ENCODE data around the gene G6PD.
"Not testable (repeated sequence)": the region's sequence is repeated elsewhere in the genome, so short reads cannot be mapped to it uniquely, and the experiment has no call there.

The G6PD gene

GRCh38 chrX:154515966-154516655, 30.5 kb downstream of the G6PD start, which contains the start of gene FAM3A:
Gene FAM3A, minus strand, starts transcription at chrX:154516232. Its CDS starts 460 bp downstream, at chrX:154515772.
- DNase-seq (ENCODE audit: low read depth in 1 of 2, low spot score in 1 of 2): peak; percentile 87 to 90

- DNase-seq (ENCODE audit: low read depth in 1 of 2, low spot score in 1 of 2): no peak
Observed at GRCh38 chrX:154515090-154515965, 31.3 kb downstream of the G6PD start.

- no peak for DNase-seq (ENCODE audit: low read depth in 1 of 2, low spot score in 1 of 2)
Observed at GRCh38 chrX:154513716-154514115, 32.9 kb downstream of the G6PD start.

GRCh38 chrX:154512879-154513553, 33.6 kb downstream of the G6PD start:
- DNase-seq (ENCODE audit: low read depth in 1 of 2, low spot score in 1 of 2): no peak

GRCh38 chrX:154511761-154512160, 34.9 kb downstream of the G6PD start:
- no peak for DNase-seq (ENCODE audit: low read depth in 1 of 2, low spot score in 1 of 2)

- no peak for DNase-seq (ENCODE audit: low read depth in 1 of 2, low spot score in 1 of 2)
Observed at GRCh38 chrX:154509455-154509854, 37.2 kb downstream of the G6PD start.

- DNase-seq (ENCODE audit: low read depth in 1 of 2, low spot score in 1 of 2): no peak
Observed at GRCh38 chrX:154508384-154508745, 38.3 kb downstream of the G6PD start.

GRCh38 chrX:154507673-154508383, 38.8 kb downstream of the G6PD start:
- no peak for DNase-seq (ENCODE audit: low read depth in 1 of 2, low spot score in 1 of 2)

GRCh38 chrX:154506483-154507332, 39.9 kb downstream of the G6PD start:
- DNase-seq (ENCODE audit: low read depth in 1 of 2, low spot score in 1 of 2): no peak

- DNase-seq (ENCODE audit: low read depth in 1 of 2, low spot score in 1 of 2): no peak
Observed at GRCh38 chrX:154505734-154506133, 40.9 kb downstream of the G6PD start.

- DNase-seq (ENCODE audit: low read depth in 1 of 2, low spot score in 1 of 2): no peak
Observed at GRCh38 chrX:154502989-154503388, 43.7 kb downstream of the G6PD start.

GRCh38 chrX:154502098-154502497, 44.5 kb downstream of the G6PD start:
- DNase-seq (ENCODE audit: low read depth in 1 of 2, low spot score in 1 of 2): no peak

- DNase-seq (ENCODE audit: low read depth in 1 of 2, low spot score in 1 of 2): not testable (repeated sequence)
Observed at GRCh38 chrX:154501423-154501822, 45.2 kb downstream of the G6PD start.

- not testable (repeated sequence) for DNase-seq (ENCODE audit: low read depth in 1 of 2, low spot score in 1 of 2)
Observed at GRCh38 chrX:154496591-154497137, 50.0 kb downstream of the G6PD start.

- no peak for DNase-seq (ENCODE audit: low read depth in 1 of 2, low spot score in 1 of 2)
Observed at GRCh38 chrX:154495472-154495922, 51.1 kb downstream of the G6PD start.

GRCh38 chrX:154494715-154495114, 51.9 kb downstream of the G6PD start:
- no peak for DNase-seq (ENCODE audit: low read depth in 1 of 2, low spot score in 1 of 2)

GRCh38 chrX:154490414-154491083, 56.1 kb downstream of the G6PD start, which contains the start of gene SLC10A3:
Gene SLC10A3, minus strand, starts transcription at chrX:154490629. Its CDS starts 1,689 bp downstream, at chrX:154488940.
- DNase-seq (ENCODE audit: low read depth in 1 of 2, low spot score in 1 of 2): peak; percentile 78 to 79

- peak in 1 of 2 donors; percentile 4 for DNase-seq (ENCODE audit: low read depth in 1 of 2, low spot score in 1 of 2)
Observed at GRCh38 chrX:154490021-154490413, 56.6 kb downstream of the G6PD start.

GRCh38 chrX:154489182-154489581, 57.5 kb downstream of the G6PD start:
- DNase-seq (ENCODE audit: low read depth in 1 of 2, low spot score in 1 of 2): no peak
